Activated CD8-positive, alpha-beta memory T cell treated with anti-CD3 and anti-CD28 coated beads for 48 hours (primary cell): Measurements from ENCODE around the gene EML4.
"Not testable (repeated sequence)": the region's sequence is repeated elsewhere in the genome, so short reads cannot be mapped to it uniquely, and the experiment has no call there.

Experiments
- DNase-seq, 3 experiments: peaks; one replicate each; pipeline ENCODE4 v3.0.0-alpha.2; 2020; ENCODE audit warnings: low read depth in 2 of 3, low spot score in 2 of 3

Gene EML4

GRCh38 chr2:42372474-42373200 is 203.5 kb downstream of the EML4 start:
- no peak for DNase-seq

GRCh38 chr2:42376758-42377157 is 207.6 kb downstream of the EML4 start:
- no peak for DNase-seq

GRCh38 chr2:42378415-42378814 is 209.3 kb downstream of the EML4 start:
- DNase-seq, result no peak

- DNase-seq, result not testable (repeated sequence)
Measured at GRCh38 chr2:42380026-42380425, 210.9 kb downstream of the EML4 start.

GRCh38 chr2:42382144-42382543 is 213.0 kb downstream of the EML4 start:
- DNase-seq, result no peak
